T-helper 2 cell (primary cell): ENCODE measurements around the gene MFAP1.
A peak's percentile ranks its signal among the peaks of the same experiment; 100 is the strongest.
"Not testable (repeated sequence)": the region's sequence is repeated elsewhere in the genome, so short reads cannot be mapped to it uniquely, and the experiment has no call there.

ENCODE experiments used
- DNase-seq, 5 experiments: peaks; one replicate each; pipeline versions ENCODE4 v3.0.0 to v3.0.0-alpha.2; 2012 to 2022
- total RNA-seq, 2 donors: gene quantifications; one replicate each; lab custom pipeline; 2026; lab: John Stamatoyannopoulos, UW

MFAP1 gene, protein sequence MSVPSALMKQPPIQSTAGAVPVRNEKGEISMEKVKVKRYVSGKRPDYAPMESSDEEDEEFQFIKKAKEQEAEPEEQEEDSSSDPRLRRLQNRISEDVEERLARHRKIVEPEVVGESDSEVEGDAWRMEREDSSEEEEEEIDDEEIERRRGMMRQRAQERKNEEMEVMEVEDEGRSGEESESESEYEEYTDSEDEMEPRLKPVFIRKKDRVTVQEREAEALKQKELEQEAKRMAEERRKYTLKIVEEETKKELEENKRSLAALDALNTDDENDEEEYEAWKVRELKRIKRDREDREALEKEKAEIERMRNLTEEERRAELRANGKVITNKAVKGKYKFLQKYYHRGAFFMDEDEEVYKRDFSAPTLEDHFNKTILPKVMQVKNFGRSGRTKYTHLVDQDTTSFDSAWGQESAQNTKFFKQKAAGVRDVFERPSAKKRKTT
- 14.0 to 24.0 reads per million in 2 donors for total RNA-seq

- peak; percentile 75 to 98 (median 87) for DNase-seq
Observed at GRCh38 chr15:43824302-43825246, at the start of gene MFAP1. TSS of gene MFAP1 (minus strand) at chr15:43824690. CDS start at chr15:43824569, 121 bp downstream.

DNA sequence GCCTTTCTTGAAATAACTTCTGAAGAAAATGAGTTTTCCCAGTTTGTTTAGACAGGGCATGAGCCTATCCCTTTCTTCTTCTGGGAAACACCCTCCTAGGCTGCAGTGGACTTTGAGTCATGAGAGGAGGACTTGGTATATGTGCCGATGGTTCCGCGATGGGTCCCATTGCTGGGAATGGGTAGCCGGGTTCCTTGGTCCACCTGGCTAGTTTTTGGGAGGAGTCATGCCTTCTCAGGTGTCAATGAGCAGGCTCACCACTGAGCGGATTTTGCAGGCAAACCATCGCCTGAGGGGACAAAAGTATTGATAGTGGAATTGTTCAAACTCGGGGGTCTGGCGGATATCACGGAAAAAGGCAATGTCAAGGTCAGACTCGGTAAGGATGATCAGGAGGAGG lies 49.2 kb upstream of the MFAP1 start:
- DNase-seq, result no peak

GRCh38 chr15:43872416-43873020 lies 48.0 kb upstream of the MFAP1 start:
- DNase-seq, result peak in 1 of 5 experiments; percentile 35

- DNase-seq, result no peak
Observed at GRCh38 chr15:43871835-43872234, 47.3 kb upstream of the MFAP1 start.

- DNase-seq, result no peak
Observed at GRCh38 chr15:43868406-43868805, 43.9 kb upstream of the MFAP1 start.

GRCh38 chr15:43867096-43867495 lies 42.6 kb upstream of the MFAP1 start:
- DNase-seq, result no peak

GRCh38 chr15:43866636-43867035 lies 42.1 kb upstream of the MFAP1 start:
- not testable (repeated sequence) for DNase-seq

DNA sequence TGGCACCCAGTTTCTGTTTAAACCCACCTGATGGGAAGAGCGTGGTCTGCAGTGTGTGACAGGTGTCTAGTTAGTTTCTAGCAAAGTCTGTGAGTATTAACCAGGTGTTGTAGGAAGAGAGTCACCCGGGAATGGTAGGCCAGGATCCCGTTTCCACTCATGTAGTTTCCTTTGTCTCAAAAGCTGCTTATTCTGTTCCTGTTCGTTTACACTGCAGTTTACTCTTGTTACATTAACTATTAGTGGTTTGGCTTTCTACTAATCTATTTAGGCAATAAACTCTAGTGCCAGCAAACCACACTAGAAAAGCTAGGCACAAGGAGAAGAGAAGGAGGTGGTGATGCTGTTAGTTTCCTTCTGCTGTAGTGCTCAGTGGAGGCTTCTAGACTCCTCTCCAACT lies 35.1 kb upstream of the MFAP1 start:
- DNase-seq, result no peak

GRCh38 chr15:43854801-43855200 lies 30.3 kb upstream of the MFAP1 start:
- DNase-seq, result no peak

DNA sequence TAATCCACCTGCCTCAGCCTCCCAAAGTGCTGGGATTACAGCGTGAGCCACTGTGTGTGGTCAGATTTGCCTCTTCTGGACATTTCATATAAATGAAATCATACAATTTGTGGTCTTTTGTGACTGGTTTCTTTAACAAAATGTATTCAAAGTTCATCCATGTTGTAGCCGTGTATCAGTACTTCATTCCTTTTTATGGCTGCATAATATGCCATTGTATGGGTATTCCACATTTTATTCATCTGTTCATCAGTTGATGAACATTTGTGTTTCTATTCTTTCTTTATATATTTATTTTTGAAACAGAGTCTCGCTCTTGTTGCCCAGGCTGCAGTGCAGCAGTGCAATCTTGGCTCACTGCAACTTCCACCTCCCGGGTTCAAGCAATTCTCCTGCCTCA lies 28.1 kb upstream of the MFAP1 start:
- DNase-seq, result no peak

DNA sequence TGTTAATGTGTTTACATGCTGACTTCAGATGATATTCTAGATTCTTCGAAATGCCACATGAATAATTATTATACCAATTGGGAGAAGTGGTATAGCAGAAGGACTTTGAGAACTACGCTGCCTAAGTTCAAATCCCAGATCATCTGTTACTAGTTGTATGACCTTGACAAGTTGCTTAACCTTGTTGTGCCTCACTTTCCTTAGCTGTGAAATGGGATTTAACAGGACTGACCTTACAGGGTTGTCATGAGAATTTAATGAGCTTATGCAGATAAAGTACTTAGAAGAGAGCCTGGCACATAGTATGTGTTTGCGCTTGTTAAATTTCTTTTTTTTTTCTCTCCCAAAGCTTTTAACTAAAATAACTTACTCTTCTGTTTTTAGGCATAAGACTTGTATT lies 26.8 kb upstream of the MFAP1 start:
- no peak for DNase-seq

GRCh38 chr15:43845421-43845820 lies 20.9 kb upstream of the MFAP1 start:
- no peak for DNase-seq

GRCh38 chr15:43832485-43832884 lies 8.0 kb upstream of the MFAP1 start:
- DNase-seq, result peak in 1 of 5 experiments; percentile 20

DNA sequence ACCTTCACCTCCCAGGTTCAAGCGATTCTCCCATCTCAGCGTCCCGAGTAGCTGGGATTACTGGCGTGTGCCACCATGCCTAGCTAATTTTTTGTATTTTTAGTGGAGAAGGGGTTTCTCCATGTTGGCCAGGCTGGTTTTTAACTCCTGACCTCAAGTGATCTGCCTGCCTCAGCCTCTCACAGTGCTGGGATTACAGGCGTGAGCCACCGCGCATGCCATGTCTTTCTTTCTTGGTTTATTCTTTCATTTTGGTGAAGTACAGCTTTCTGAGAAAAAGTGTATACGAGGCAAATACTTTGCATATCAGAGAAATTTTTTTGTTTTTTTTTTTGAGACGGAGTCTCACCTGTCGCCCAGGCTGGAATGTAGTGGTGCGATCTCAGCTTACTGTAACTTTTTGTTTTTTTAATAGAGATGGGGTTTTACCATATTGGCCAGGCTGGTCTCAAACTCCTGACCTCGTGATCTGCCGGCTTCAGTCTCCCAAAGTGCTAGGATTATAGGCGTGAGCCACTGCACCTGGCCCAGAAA lies 7.1 kb upstream of the MFAP1 start:
- DNase-seq, result not testable (repeated sequence)

DNA sequence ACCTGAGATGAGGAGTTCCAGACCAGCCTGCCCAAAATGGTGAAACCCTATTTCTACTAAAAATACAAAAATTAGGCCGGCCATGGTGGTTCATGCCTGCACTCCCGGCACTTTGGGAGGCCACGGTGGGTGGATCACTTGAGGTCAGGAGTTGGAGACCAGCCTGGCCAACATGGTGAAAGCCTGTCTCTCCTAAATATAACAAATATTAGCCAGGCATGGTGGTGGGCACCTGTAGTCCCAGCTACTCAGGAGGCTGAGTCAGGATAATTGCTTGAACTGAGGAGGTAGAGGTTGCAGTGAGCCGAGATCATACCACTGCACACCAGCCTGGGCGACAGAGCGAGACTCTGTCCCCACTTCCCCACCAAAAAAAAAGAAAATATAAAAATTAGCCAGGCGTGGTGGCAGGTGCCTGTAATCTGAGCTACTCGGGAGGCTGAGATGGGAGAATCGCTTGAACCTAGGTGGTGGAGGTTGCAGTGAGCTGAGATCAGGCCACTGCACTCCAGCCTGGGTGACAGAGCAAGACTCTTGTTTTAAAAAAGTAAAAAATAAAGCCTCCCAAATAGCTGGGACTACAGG lies 6.3 kb upstream of the MFAP1 start:
- not testable (repeated sequence) for DNase-seq

- DNase-seq, result not testable (repeated sequence)
Observed at GRCh38 chr15:43829951-43830540, 5.6 kb upstream of the MFAP1 start.

- peak in 1 of 5 experiments; percentile 71 for DNase-seq
Observed at GRCh38 chr15:43828061-43828657, 3.7 kb upstream of the MFAP1 start.

GRCh38 chr15:43826508-43827341 lies 2.2 kb upstream of the MFAP1 start, which contains the start of gene WDR76:
TSS of gene WDR76 (plus strand) at chr15:43827002. CDS start at chr15:43827033, 31 bp downstream.
- peak; percentile 56 to 91 (median 64) for DNase-seq

GRCh38 chr15:43826029-43826507 lies 1.6 kb upstream of the MFAP1 start:
- DNase-seq, result no peak

- not testable (repeated sequence) for DNase-seq
Observed at GRCh38 chr15:43825305-43825704, 815 bp upstream of the MFAP1 start.
